Psoas muscle (tissue), 8 donors: ENCODE measurements around the gene DSTYK. TPM values are rescaled to one million over a fixed set of nuclear protein-coding genes. Genes with fewer than 3 reads are reported as not detected.
"Not testable (repeated sequence)": the region's sequence is repeated elsewhere in the genome, so short reads cannot be mapped to it uniquely, and the experiment has no call there.

Experiments used
- ATAC-seq, 4 donors: fragments of 200-7000 bp; cut with Tn5 transposase; one replicate each; pipeline ENCODE4 v1.9.1; 2020; ENCODE audit warnings: moderate library complexity in 3 of 4, mild to moderate bottlenecking in 2 of 4
- DNase-seq, 2 donors: peaks; one replicate each; pipeline ENCODE4 v3.0.0-alpha.2; 2020
- H3K27ac ChIP-seq: fragments of 200-600 bp; one replicate; pipeline ENCODE4 v1.8.0; 2022
- H3K27me3 ChIP-seq, 3 donors: fragments of 200-600 bp in 1 of 3; one replicate each; pipeline versions ENCODE4 v1.6.1 to v1.8.0; 2013 to 2022; ENCODE audit warnings: low read length in 2 of 3, mild to moderate bottlenecking in 2 of 3, moderate library complexity in 1 of 3; ENCODE audit not compliant: insufficient read depth in 3 of 3
- H3K36me3 ChIP-seq, 2 donors: fragments of 200-600 bp in 1 of 2; one replicate each; pipeline versions ENCODE4 v1.6.1 to v1.8.0; 2013 to 2022; ENCODE audit warnings: low read depth in 1 of 2, mild to moderate bottlenecking in 1 of 2, moderate library complexity in 1 of 2; ENCODE audit not compliant: insufficient read depth in 1 of 2
- H3K4me1 ChIP-seq: fragments of 200-600 bp; one replicate; pipeline ENCODE4 v1.8.0; 2022
- H3K4me3 ChIP-seq: fragments of 200-600 bp; one replicate; pipeline ENCODE4 v1.8.0; 2022; ENCODE audit warnings: mild to moderate bottlenecking
- H3K9me3 ChIP-seq: fragments of 200-600 bp; one replicate; pipeline ENCODE4 v1.8.0; 2022
- WGBS, 3 donors: extraction: QIAGEN DNeasy Blood & Tissue Kit; methylation state at CpG; one replicate each; pipeline versions ENCODE4 v1.1.6 to v1.1.7; 2013; 5-methylcytosine and 5-hydroxymethylcytosine counted together
- intact Hi-C, 2 donors: fragments of 100-400 bp; cut with DNase I; formaldehyde crosslinking; loops; one replicate each; pipeline versions ENCODE4 v1.11.0 to v1.14.2; 2022
- polyA plus RNA-seq, 3 donors: library from polyadenylated mRNA; stranded (reverse); fragments of 200-250 nt; gene quantifications; one replicate each; pipeline ENCODE4 v1.2.3, GENCODE V29; 2013
- total RNA-seq, 4 donors: library from RNA; stranded (reverse); fragmentation: NEBNext Ultra II Directional in 2 of 4; extraction: Animal tissue kit (Norgen Biotek cat#: 25700) in 2 of 4; gene quantifications; one replicate each; pipeline versions ENCODE4 v1.2.1 to v1.2.4, GENCODE V29; 2021 to 2023
- TF ChIP-seq, protein P1 (sequence below): fragments of 200-600 bp; IDR thresholded peaks from one replicate; pipeline ENCODE4 v1.8.0; 2022; ENCODE audit warnings: antibody characterized with exemption
- donor health status: healthy with polysubstance abuse.
- donor health status: DM: no; HTN: no; CAD: no; lungs with moderate emphysema.
- donor health status: Bipolar disorder and iron deficiency.
- donor health status: healthy.
- donor health status: DM: yes; HTN: yes; CAD: no.
- donor health status: DM: no; HTN: no; CAD: no.
- donor health status: DM: no; HTN: no; CAD: no.
- donor health status: DM: yes; HTN: yes; CAD: no.

Gene DSTYK
- total and polyA plus RNA-seq, 7 donors, result 2.3 to 22.6 (median 13.6) TPM

DNA sequence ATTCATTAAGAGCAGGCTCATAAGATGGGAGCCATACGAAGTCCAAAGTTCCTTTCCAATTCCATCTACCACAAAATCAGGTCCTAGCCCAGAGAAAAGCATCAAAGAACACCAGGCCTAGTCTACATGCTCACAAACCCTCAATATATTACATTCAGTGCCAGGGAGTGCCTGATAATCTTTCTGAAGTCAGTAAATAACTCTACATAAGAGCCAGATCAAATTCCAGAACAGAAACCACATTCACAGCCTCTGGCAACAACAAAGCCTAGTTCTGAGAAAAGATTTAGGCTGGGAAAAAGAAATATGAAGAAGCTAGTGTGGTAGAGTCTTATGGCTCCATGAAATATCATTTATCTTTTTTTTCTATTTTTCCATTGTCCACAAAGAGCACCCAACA, 49.2 kb downstream of the DSTYK start:
- 47 to 95% (median 80%) methylated on average over 1 of the region's 1 CpG for WGBS, 3 donors
- DNase-seq, result no peak
- peaks cover 6 to 85% of the 10 kb centered on the region in 2 donors for H3K36me3 ChIP-seq
- ATAC-seq, result no peak
- no peak overlapping the region for H3K27ac ChIP-seq
- H3K27me3 ChIP-seq, result no peaks in the 10 kb centered on the region
- TF ChIP-seq, protein P1, sequence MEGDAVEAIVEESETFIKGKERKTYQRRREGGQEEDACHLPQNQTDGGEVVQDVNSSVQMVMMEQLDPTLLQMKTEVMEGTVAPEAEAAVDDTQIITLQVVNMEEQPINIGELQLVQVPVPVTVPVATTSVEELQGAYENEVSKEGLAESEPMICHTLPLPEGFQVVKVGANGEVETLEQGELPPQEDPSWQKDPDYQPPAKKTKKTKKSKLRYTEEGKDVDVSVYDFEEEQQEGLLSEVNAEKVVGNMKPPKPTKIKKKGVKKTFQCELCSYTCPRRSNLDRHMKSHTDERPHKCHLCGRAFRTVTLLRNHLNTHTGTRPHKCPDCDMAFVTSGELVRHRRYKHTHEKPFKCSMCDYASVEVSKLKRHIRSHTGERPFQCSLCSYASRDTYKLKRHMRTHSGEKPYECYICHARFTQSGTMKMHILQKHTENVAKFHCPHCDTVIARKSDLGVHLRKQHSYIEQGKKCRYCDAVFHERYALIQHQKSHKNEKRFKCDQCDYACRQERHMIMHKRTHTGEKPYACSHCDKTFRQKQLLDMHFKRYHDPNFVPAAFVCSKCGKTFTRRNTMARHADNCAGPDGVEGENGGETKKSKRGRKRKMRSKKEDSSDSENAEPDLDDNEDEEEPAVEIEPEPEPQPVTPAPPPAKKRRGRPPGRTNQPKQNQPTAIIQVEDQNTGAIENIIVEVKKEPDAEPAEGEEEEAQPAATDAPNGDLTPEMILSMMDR, result no peak
- H3K9me3 ChIP-seq, result no peaks in the 10 kb centered on the region
- intact Hi-C loops, result no loop called here
- H3K4me1 ChIP-seq, result peaks cover 15% of the 10 kb centered on the region
- no peak overlapping the region for H3K4me3 ChIP-seq

DNA sequence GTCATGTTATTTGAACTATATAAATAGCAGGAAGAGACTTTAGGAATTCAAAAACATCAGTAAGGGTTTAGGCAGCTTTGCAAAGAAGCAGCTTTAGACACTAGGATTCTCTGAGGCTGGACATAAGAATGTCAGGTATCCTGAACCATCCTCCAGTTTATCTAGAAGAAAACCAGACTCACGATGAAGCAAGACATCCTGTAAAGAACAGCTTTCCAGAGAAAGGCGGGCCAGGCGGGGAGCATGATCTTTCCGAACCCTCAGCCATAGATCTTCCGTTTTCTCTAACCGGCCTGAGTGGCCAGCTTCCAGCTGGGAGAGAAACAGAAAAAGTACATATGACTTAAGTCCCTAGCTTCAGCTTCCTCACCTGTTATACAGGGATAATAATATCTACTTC, 50.4 kb downstream of the DSTYK start:
- Histone ChIP-seq H3K4me3 (no peak overlapping the region), H3K27me3 (no peaks in the 10 kb centered on the region), H3K4me1 (peaks cover 10% of the 10 kb centered on the region), H3K27ac (no peak overlapping the region), H3K36me3 (peaks cover 10 to 89% of the 10 kb centered on the region in 2 donors), H3K9me3 (no peaks in the 10 kb centered on the region)
- TF ChIP-seq, protein P1, result no peak
- no peak for DNase-seq
- no peak for ATAC-seq
- intact Hi-C loops, result no loop called here
- 94 to 96% (median 94%) methylated on average over 6 of the region's 6 CpGs for WGBS, 3 donors

DNA sequence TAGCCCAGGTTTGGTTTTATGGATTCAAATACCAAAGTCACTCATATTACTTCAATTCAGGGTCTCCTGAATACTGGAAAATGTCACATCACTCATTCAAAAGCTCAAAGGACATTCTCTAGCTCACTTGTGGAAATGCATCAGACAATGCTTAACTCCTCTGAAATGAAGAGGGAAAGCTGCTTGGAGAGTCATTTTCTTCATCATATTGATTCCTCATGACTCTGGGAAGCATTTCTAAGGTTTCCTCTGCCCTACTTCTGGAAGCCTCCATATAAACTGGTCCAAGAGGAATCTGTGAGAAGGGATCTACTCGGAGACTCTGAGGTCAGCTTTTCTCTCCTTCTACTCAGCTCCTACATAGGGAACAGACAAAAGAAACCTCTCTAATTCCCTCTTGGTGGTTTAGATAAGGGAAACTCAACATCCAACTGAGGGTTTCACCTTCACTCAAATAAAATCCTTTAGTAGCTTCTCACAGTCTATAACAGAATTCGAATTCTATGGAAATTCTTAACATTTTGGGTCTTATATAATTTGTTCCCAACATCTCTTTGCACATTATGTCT, 53.4 kb downstream of the DSTYK start:
- intact Hi-C loops, result no loop called here
- WGBS, 3 donors, result 77 to 92% (median 83%) methylated on average over 2 of the region's 2 CpGs
- Histone ChIP-seq H3K27me3 (no peaks in the 10 kb centered on the region), H3K36me3 (peaks cover 13 to 100% of the 10 kb centered on the region in 2 donors), H3K4me3 (no peak overlapping the region), H3K4me1 (peaks cover 4% of the 10 kb centered on the region), H3K9me3 (no peaks in the 10 kb centered on the region), H3K27ac (no peak overlapping the region)
- DNase-seq (no peak), ATAC-seq (no peak)
- TF ChIP-seq, protein P1, result no peak

DNA sequence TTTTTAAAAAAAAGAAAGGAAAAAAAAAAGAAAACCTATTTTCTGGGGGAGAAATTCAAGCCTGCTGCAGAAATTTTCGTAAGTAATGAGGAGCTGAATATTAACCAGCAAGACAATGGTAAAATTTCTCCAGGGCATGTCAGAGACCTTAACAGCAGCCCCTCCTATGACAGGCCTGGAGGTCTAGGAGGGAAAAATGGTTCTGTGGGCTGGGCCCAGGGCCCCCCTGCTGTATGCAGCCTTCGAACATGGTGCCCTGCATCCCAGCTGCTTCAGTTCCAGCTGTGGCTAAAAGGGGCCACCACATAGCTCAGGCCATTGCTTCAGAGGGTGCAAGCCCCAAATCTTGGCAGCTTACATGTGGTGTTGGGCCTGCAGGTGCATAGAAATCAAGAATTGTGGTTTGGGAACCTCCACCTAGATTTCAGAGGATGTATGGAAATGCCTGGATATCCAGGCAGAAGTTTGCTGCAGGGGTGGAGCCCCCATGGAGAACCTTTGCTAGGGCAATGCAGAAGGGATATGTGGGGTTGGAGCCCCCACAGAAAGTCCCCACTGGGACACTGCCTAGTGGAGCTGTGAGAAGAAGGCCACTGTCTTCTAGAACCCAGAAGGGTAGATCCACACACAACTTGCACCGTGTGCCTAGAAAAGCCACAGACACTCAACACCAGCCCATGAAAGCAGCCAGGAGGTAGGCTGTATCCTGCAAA, 55.7 kb downstream of the DSTYK start:
- H3K36me3 ChIP-seq, result peaks cover 10 to 94% of the 10 kb centered on the region in 2 donors

DNA sequence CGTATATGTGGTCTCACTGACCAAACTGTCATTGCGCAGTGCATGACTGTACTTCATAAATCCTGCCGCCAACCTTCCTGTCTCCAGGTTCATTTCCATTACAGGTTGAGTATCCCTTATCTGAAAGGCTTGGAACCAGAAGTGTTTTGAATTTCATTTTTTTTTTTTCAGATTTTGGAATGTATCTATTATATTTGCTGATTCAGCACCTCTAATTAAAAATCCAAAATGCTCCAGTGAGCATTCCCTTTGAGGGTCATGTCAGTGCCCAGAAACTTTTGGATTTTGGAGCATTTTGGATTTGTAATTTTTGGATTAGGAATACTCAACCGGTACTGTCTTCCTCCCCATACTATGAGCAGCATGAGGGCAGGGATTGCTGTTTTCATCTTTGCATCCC, 59.0 kb downstream of the DSTYK start:
- Histone ChIP-seq H3K27ac (no peak overlapping the region), H3K4me1 (no peaks in the 10 kb centered on the region), H3K36me3 (peaks cover 10 to 92% of the 10 kb centered on the region in 2 donors), H3K4me3 (no peak overlapping the region), H3K27me3 (no peaks in the 10 kb centered on the region), H3K9me3 (no peaks in the 10 kb centered on the region)
- 96 to 97% (median 96%) methylated on average over 4 of the region's 4 CpGs for WGBS, 3 donors
- TF ChIP-seq, protein P1, result no peak
- ATAC-seq (no peak), DNase-seq (no peak)
- intact Hi-C loops, result no loop called here

More for the DNA sequence above, 55.7 kb downstream of the DSTYK start:
- H3K4me1 ChIP-seq, ATAC-seq, H3K4me3 ChIP-seq, H3K27ac ChIP-seq, intact Hi-C loops, H3K9me3 ChIP-seq, H3K27me3 ChIP-seq, DNase-seq: not testable (repeated sequence)
- WGBS, 3 donors, result 83 to 100% (median 99%) methylated on average over 3 of the region's 3 CpGs
